Neutrophil (primary cell): ENCODE results near the gene DMPK.

ENCODE experiments used
- H3K27ac ChIP-seq: fragments of 200-600 bp; sonication (generic); 2 replicates; pipeline ENCODE4 v1.5.1; 2016; ENCODE audit warnings: mild to moderate bottlenecking, moderate library complexity
- H3K27me3 ChIP-seq: fragments of 200-600 bp; sonication (generic); 2 replicates; pipeline ENCODE4 v1.6.0; 2016; ENCODE audit warnings: mild to moderate bottlenecking
- H3K36me3 ChIP-seq: fragments of 200-600 bp; sonication (generic); 2 replicates; pipeline ENCODE4 v1.5.1; 2017
- H3K4me1 ChIP-seq, 2 experiments: fragments of 200-600 bp in 1 of 2; sonication (generic) in 1 of 2; 1 replicate in 1 of 2; 2 replicates in 1 of 2; pipeline versions ENCODE4 v1.5.1 to v1.6.1; 2013 to 2016; ENCODE audit warnings: low read depth in 1 of 2, low read length in 1 of 2, mild to moderate bottlenecking in 1 of 2, moderate library complexity in 1 of 2; ENCODE audit not compliant: control insufficient read depth in 1 of 2, insufficient read depth in 1 of 2
- H3K4me3 ChIP-seq, 2 experiments: fragments of 200-600 bp in 1 of 2; sonication (generic) in 1 of 2; 1 replicate in 1 of 2; 2 replicates in 1 of 2; pipeline ENCODE4 v1.5.1; 2013 to 2016; ENCODE audit warnings: low read depth in 1 of 2, low read length in 1 of 2, mild to moderate bottlenecking in 1 of 2, moderate library complexity in 1 of 2
- H3K9me3 ChIP-seq: fragments of 200-600 bp; sonication (generic); 2 replicates; pipeline ENCODE4 v1.5.1; 2016
- CTCF ChIP-seq: fragments of 200-600 bp; sonication (generic); IDR thresholded peaks from 2 replicates; pipeline ENCODE4 v1.5.1; 2016; ENCODE audit warnings: antibody characterized with exemption

The DMPK gene

GRCh38 chr19:45768984-45769782 is 13.1 kb downstream of the DMPK start, which contains the start of gene SIX5:
SIX5 (minus strand) TSS chr19:45769252; CDS start chr19:45768844, 408 bp downstream.
- Histone ChIP-seq H3K4me3 (peak within 1 kb of the TSS; percentile 58 to 86), H3K9me3 (no peaks in the 10 kb centered on the region), H3K27ac (no peak within 1 kb of the TSS), H3K27me3 (peaks cover 100% of the 10 kb centered on the region), H3K4me1 (peaks cover 29 to 34% of the 10 kb centered on the region in 2 experiments), H3K36me3 (no peaks in the 10 kb centered on the region)
- TF ChIP-seq CTCF: no peak

- Histone ChIP-seq H3K4me1 (peaks cover 29 to 34% of the 10 kb centered on the region in 2 experiments), H3K27ac (no peak overlapping the region), H3K27me3 (peaks cover 100% of the 10 kb centered on the region), H3K4me3 (peak overlapping the region; percentile 58 to 86), H3K36me3 (no peaks in the 10 kb centered on the region), H3K9me3 (no peaks in the 10 kb centered on the region)
- TF ChIP-seq CTCF: no peak
Measured at GRCh38 chr19:45768655-45768983, 13.7 kb downstream of the DMPK start.

GRCh38 chr19:45767881-45768654 is 14.2 kb downstream of the DMPK start:
- Histone ChIP-seq H3K27me3 (peaks cover 100% of the 10 kb centered on the region), H3K4me1 (peaks cover 29 to 34% of the 10 kb centered on the region in 2 experiments)

GRCh38 chr19:45767410-45767880 is 14.8 kb downstream of the DMPK start:
- H3K4me1 ChIP-seq: peaks cover 29 to 34% of the 10 kb centered on the region in 2 experiments
- TF ChIP-seq CTCF: no peak
- H3K36me3 ChIP-seq: no peaks in the 10 kb centered on the region
- H3K4me3 ChIP-seq: no peak overlapping the region
- H3K9me3 ChIP-seq: no peaks in the 10 kb centered on the region
- H3K27ac ChIP-seq: no peak overlapping the region
- H3K27me3 ChIP-seq: peaks cover 100% of the 10 kb centered on the region

More at GRCh38 chr19:45767881-45768654, 14.2 kb downstream of the DMPK start:
- no peaks in the 10 kb centered on the region for H3K36me3 ChIP-seq
- no peaks in the 10 kb centered on the region for H3K9me3 ChIP-seq
- no peak for TF ChIP-seq CTCF
- H3K27ac ChIP-seq: no peak overlapping the region
- peak overlapping the region in 1 of 2 experiments; percentile 86 for H3K4me3 ChIP-seq

GRCh38 chr19:45766869-45767346 is 15.4 kb downstream of the DMPK start:
- H3K36me3 ChIP-seq: no peaks in the 10 kb centered on the region
- H3K27ac ChIP-seq: no peak overlapping the region
- H3K9me3 ChIP-seq: no peaks in the 10 kb centered on the region
- H3K27me3 ChIP-seq: peaks cover 100% of the 10 kb centered on the region
- TF ChIP-seq CTCF: no peak
- no peak overlapping the region for H3K4me3 ChIP-seq
- peaks cover 29 to 34% of the 10 kb centered on the region in 2 experiments for H3K4me1 ChIP-seq
